Gastrocnemius medialis (tissue), 4 donors: Measurements from ENCODE around the gene TTC39B. TPM values are rescaled to one million over a fixed set of nuclear protein-coding genes. Genes with fewer than 3 reads are reported as not detected.

Source experiments
- ATAC-seq, 2 donors: fragments of 150-250 bp; one replicate each; pipeline ENCODE4 v1.9.1; 2016
- DNase-seq, 2 donors: peaks; one replicate each; pipeline ENCODE4 v3.0.0-alpha.2; 2019
- H3K27ac ChIP-seq, 4 donors: fragments of 200-600 bp; sonication (generic); 1 replicate in 1 of 4; 2 replicates in 3 of 4; pipeline ENCODE4 v1.5.1; 2016 to 2018; ENCODE audit warnings: mild to moderate bottlenecking in 2 of 4, moderate library complexity in 1 of 4
- H3K27me3 ChIP-seq, 3 donors: fragments of 200-600 bp; sonication (generic) in 2 of 3; 1 replicate in 1 of 3; 2 replicates in 2 of 3; pipeline versions ENCODE4 v1.5.1 to v1.6.0; 2016 to 2019; ENCODE audit warnings: mild to moderate bottlenecking in 1 of 3, moderate library complexity in 1 of 3
- H3K36me3 ChIP-seq, 2 donors: fragments of 200-600 bp; sonication (generic) in 1 of 2; one replicate each; pipeline ENCODE4 v1.5.1; 2017 to 2018
- H3K4me1 ChIP-seq, 2 donors: fragments of 200-600 bp; sonication (generic) in 1 of 2; one replicate each; pipeline ENCODE4 v1.5.1; 2016 to 2017; ENCODE audit warnings: mild to moderate bottlenecking in 2 of 2
- H3K4me3 ChIP-seq, 4 donors: fragments of 200-600 bp; sonication (generic) in 3 of 4; 1 replicate in 1 of 4; 2 replicates in 3 of 4; pipeline ENCODE4 v1.5.1; 2016 to 2019; ENCODE audit warnings: mild to moderate bottlenecking in 2 of 4
- H3K9me3 ChIP-seq, 3 donors: fragments of 200-600 bp; sonication (generic) in 2 of 3; 1 replicate in 1 of 3; 2 replicates in 2 of 3; pipeline ENCODE4 v1.5.1; 2016 to 2019
- POLR2A ChIP-seq, 2 donors: fragments of 450-650 bp; IDR thresholded peaks; one replicate each; pipeline ENCODE4 v1.6.1; 2017; ENCODE audit warnings: antibody characterized with exemption in 2 of 2, mild to moderate bottlenecking in 2 of 2, moderate library complexity in 2 of 2
- in situ Hi-C, 4 donors: fragments of 200-750 bp; cut with MboI; loops; one replicate each; pipeline versions ENCODE4 v1.15.0 to v1.8.0; 2017; ENCODE audit warnings: low sequenced_read_pairs in 4 of 4
- intact Hi-C: fragments of 100-400 bp; cut with DNase I; formaldehyde crosslinking; loops from one replicate; pipeline ENCODE4 v1.15.1; 2023; ENCODE audit warnings: low total_unique reads
- total RNA-seq, 4 donors: library from RNA; depleted of rRNA; stranded (reverse); fragments of >200 nt; gene quantifications; one replicate each; pipeline versions ENCODE4 v1.1.0 to v1.2.3, GENCODE V29; 2016
- TF ChIP-seq, protein P1 (sequence below), 5 experiments: fragments of 450-650 bp in 3 of 5; fragments of 200-600 bp in 2 of 5; sonication (generic) in 2 of 5; IDR thresholded peaks in 4 of 5; conservative IDR thresholded peaks in 1 of 5; 1 replicate in 4 of 5; 2 replicates in 1 of 5; pipeline ENCODE4 v1.5.1; 2016 to 2019; ENCODE audit warnings: antibody characterized with exemption in 5 of 5, mild to moderate bottlenecking in 3 of 5, moderate library complexity in 3 of 5

Gene TTC39B
- total RNA-seq, 4 donors from 2014 or later, result 1.8 to 6.9 (median 3.8) TPM

DNA sequence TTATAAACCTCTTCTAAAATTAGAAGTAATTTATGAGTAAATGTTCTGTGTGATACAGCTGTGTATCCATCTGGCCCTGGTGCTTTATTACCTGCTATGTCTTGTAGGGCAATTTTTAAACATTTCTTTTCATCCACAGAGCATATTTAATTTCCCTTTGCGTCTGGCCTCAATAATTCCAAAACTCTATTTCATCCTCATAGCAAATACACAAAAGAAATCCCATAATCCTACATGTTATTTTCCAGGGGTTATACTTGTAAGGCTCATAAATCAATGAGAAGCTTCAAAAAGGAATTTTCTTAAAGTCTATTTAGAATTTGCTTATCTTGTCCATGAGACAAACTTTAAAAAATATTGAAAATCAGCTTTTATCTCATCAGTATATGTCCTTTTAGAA is 167.0 kb downstream of the TTC39B start:
- in situ Hi-C loops, result loop anchor here in 2 of 4 donors (25.0 kb wide), 3 partner anchors 103 to 528 kb away; no protein-coding TSS in a partner anchor
- Histone ChIP-seq H3K27ac (no peak overlapping the region), H3K4me1 (peaks cover 5 to 9% of the 10 kb centered on the region in 2 donors), H3K4me3 (no peak overlapping the region), H3K36me3 (no peaks in the 10 kb centered on the region), H3K9me3 (no peaks in the 10 kb centered on the region), H3K27me3 (no peaks in the 10 kb centered on the region)
- TF ChIP-seq, protein P1, sequence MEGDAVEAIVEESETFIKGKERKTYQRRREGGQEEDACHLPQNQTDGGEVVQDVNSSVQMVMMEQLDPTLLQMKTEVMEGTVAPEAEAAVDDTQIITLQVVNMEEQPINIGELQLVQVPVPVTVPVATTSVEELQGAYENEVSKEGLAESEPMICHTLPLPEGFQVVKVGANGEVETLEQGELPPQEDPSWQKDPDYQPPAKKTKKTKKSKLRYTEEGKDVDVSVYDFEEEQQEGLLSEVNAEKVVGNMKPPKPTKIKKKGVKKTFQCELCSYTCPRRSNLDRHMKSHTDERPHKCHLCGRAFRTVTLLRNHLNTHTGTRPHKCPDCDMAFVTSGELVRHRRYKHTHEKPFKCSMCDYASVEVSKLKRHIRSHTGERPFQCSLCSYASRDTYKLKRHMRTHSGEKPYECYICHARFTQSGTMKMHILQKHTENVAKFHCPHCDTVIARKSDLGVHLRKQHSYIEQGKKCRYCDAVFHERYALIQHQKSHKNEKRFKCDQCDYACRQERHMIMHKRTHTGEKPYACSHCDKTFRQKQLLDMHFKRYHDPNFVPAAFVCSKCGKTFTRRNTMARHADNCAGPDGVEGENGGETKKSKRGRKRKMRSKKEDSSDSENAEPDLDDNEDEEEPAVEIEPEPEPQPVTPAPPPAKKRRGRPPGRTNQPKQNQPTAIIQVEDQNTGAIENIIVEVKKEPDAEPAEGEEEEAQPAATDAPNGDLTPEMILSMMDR (IDR thresholded peaks at IDR 0.05 in 4 of 5, conservative IDR thresholded peaks at IDR 0.05 in 1 of 5), result no peak
- TF ChIP-seq POLR2A (IDR thresholded peaks at IDR 0.05), result no peak
- DNase-seq (no peak), ATAC-seq (no peak)
- intact Hi-C loops, result loop anchor here (10.0 kb wide), 2 partner anchors 65 to 165 kb away; partner anchors contain the start of gene TTC39B

DNA sequence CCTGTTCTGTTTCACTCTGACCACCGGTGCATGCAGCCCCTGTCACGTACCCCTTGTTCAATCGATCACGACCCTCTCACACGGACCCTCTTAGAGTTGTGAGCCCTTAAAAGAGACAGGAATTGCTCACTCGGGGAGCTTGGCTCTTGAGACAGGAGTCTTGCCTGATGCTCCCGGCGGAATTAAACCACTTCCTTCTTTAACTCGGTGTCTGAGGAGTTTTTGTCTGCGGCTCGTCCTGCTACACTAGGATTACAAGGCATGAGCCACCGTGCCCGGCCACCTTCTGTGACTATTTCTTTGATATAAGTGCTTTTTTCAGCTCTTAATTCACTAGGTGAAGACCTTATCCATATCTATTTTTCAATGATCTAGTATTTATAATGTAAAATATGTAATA is 167.5 kb downstream of the TTC39B start:
- TF ChIP-seq POLR2A (IDR thresholded peaks at IDR 0.05), result no peak
- TF ChIP-seq, protein P1 (IDR thresholded peaks at IDR 0.05 in 4 of 5, conservative IDR thresholded peaks at IDR 0.05 in 1 of 5), result no peak
- ATAC-seq (no peak), DNase-seq (no peak)
- in situ Hi-C loops, result loop anchor here in 3 of 4 donors (5.0 to 25.0 kb wide), 4 partner anchors 37 to 527 kb away; no protein-coding TSS in a partner anchor
- intact Hi-C loops, result loop anchor here (10.0 kb wide), 1 partner anchor 275 kb away; no protein-coding TSS in a partner anchor
- Histone ChIP-seq H3K9me3 (no peaks in the 10 kb centered on the region), H3K36me3 (no peaks in the 10 kb centered on the region), H3K4me1 (peaks cover 4% of the 10 kb centered on the region in 2 donors), H3K4me3 (no peak overlapping the region), H3K27me3 (no peaks in the 10 kb centered on the region), H3K27ac (no peak overlapping the region)

DNA sequence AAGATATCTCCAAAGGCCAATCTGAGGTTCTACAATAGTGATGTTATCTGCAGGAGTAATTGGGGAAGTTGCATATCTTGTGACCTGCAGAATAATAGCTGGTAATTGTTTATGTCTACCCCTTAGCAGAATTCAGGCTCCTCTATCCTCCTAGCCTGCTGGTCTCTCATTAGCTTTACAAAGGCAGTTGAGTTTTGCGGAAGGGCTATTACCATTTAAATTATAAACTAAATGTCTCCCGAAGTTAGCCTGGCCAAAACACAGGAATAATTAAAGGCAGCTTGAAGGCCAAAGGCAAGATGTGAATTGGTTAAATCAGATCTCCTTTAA is 168.7 kb downstream of the TTC39B start:
- no peak overlapping the region for H3K27ac ChIP-seq
- DNase-seq (no peak), ATAC-seq (no peak)
- TF ChIP-seq, protein P1 (IDR thresholded peaks at IDR 0.05 in 4 of 5, conservative IDR thresholded peaks at IDR 0.05 in 1 of 5), result no peak
- TF ChIP-seq POLR2A (IDR thresholded peaks at IDR 0.05), result no peak
- no peaks in the 10 kb centered on the region for H3K36me3 ChIP-seq
- in situ Hi-C loops (loop anchor here in 3 of 4 donors (5.0 to 25.0 kb wide), 4 partner anchors 36 to 526 kb away; no protein-coding TSS in a partner anchor), intact Hi-C loops (loop anchor here (10.0 kb wide), 1 partner anchor 274 kb away; no protein-coding TSS in a partner anchor)
- H3K4me3 ChIP-seq, result no peak overlapping the region
- H3K27me3 ChIP-seq, result no peaks in the 10 kb centered on the region
- no peaks in the 10 kb centered on the region for H3K9me3 ChIP-seq
- H3K4me1 ChIP-seq, result no peaks in the 10 kb centered on the region

DNA sequence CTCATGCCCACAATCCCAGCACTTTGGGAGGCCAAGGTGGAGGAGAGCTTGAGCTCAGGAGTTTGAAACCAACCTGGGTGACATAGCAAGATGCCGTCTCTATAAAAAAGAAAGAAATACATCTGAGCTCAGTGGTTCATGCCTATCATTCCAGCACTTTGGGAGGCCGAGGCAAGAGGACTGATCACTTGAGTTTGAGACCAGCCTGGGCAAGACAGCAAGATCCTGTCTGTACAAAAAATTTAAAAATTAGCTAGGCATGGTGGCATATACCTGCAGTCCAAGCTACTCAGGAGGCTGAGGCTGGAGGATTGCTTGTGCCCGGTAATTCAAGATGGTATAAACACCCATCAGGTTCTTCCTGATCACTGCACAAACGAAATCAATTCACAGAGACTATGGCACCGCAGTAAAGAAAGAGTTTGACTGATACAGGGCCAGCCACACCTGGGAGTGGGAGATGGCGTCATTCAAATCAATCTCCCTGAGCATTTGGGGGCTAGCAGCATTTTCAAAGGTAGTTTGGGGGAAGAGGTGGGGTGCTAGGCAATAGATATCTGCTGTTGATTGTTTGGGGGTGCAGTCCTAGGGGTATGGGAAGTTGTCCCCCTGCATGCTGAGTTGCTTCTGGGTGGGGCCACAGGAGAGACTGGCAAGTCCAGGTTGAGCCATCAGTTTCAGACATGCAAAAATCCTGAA is 169.2 kb downstream of the TTC39B start:
- no peak for TF ChIP-seq POLR2A (IDR thresholded peaks at IDR 0.05)
- TF ChIP-seq, protein P1 (IDR thresholded peaks at IDR 0.05 in 4 of 5, conservative IDR thresholded peaks at IDR 0.05 in 1 of 5), result no peak
- no peaks in the 10 kb centered on the region for H3K9me3 ChIP-seq
- no peak overlapping the region for H3K27ac ChIP-seq
- no peaks in the 10 kb centered on the region for H3K36me3 ChIP-seq
- no peaks in the 10 kb centered on the region for H3K4me1 ChIP-seq
- in situ Hi-C loops (loop anchor here in 3 of 4 donors (5.0 to 25.0 kb wide), 4 partner anchors 36 to 526 kb away; no protein-coding TSS in a partner anchor), intact Hi-C loops (loop anchor here (10.0 kb wide), 1 partner anchor 273 kb away; no protein-coding TSS in a partner anchor)
- H3K27me3 ChIP-seq, result no peaks in the 10 kb centered on the region
- no peak for DNase-seq
- no peak overlapping the region for H3K4me3 ChIP-seq
- ATAC-seq, result no peak
